HG02610 (cell line): ENCODE measurements around the gene HIGD2A.
"Not testable (repeated sequence)": the region's sequence is repeated elsewhere in the genome, so short reads cannot be mapped to it uniquely, and the experiment has no call there.

Experiments used
- ATAC-seq: cut with Tn5 transposase; IDR thresholded peaks from one replicate; pipeline ENCODE4 v1.9.1; 2021; ENCODE audit warnings: mild to moderate bottlenecking, moderate library complexity; ENCODE audit not compliant: unreplicated experiment

The HIGD2A gene

GRCh38 chr5:176394096-176394495 lies 5.5 kb downstream of the HIGD2A start:
- no peak for ATAC-seq

GRCh38 chr5:176394881-176395675 lies 6.5 kb downstream of the HIGD2A start:
- no peak for ATAC-seq

GRCh38 chr5:176396330-176396729 lies 7.8 kb downstream of the HIGD2A start:
- no peak for ATAC-seq

- ATAC-seq: no peak
Measured at GRCh38 chr5:176397736-176398420, 9.3 kb downstream of the HIGD2A start.

- ATAC-seq: no peak
Measured at GRCh38 chr5:176400382-176401156, 12.0 kb downstream of the HIGD2A start.

GRCh38 chr5:176401281-176402205 lies 13.0 kb downstream of the HIGD2A start:
- ATAC-seq: no peak

GRCh38 chr5:176405656-176406435 lies 17.3 kb downstream of the HIGD2A start:
- ATAC-seq: no peak

- no peak for ATAC-seq
Measured at GRCh38 chr5:176406436-176407052, 18.0 kb downstream of the HIGD2A start.

- ATAC-seq: no peak
Measured at GRCh38 chr5:176407456-176408251, 19.1 kb downstream of the HIGD2A start.

GRCh38 chr5:176408252-176408573 lies 19.7 kb downstream of the HIGD2A start:
- ATAC-seq: not testable (repeated sequence)

GRCh38 chr5:176408590-176408989 lies 20.0 kb downstream of the HIGD2A start:
- no peak for ATAC-seq

GRCh38 chr5:176409765-176410164 lies 21.2 kb downstream of the HIGD2A start:
- no peak for ATAC-seq

GRCh38 chr5:176410486-176411180 lies 22.1 kb downstream of the HIGD2A start:
- ATAC-seq: no peak

- ATAC-seq: no peak
Measured at GRCh38 chr5:176412517-176413254, 24.1 kb downstream of the HIGD2A start.

GRCh38 chr5:176413255-176413565 lies 24.7 kb downstream of the HIGD2A start:
- ATAC-seq: no peak

- no peak for ATAC-seq
Measured at GRCh38 chr5:176413709-176414191, 25.2 kb downstream of the HIGD2A start.

GRCh38 chr5:176414704-176415103 lies 26.2 kb downstream of the HIGD2A start:
- ATAC-seq: no peak
